T-helper 1 cell treated with Interleukin-12 subunit alpha and Interleukin-12 subunit beta and Interleukin-4 antibody, amounts not matched to agents 30 ng/mL and 1 ng/mL, for 36 hours (primary cell): ENCODE results near the gene ZSWIM4. TPM values are rescaled to one million over a fixed set of nuclear protein-coding genes. Genes with fewer than 3 reads are reported as not detected.
"Not testable (repeated sequence)": the region's sequence is repeated elsewhere in the genome, so short reads cannot be mapped to it uniquely, and the experiment has no call there.

ENCODE experiments used
- intact Hi-C: fragments of 100-400 bp; cut with micrococcal nuclease; formaldehyde crosslinking; loops from one replicate; pipeline ENCODE4 v1.15.1; 2024
- total RNA-seq: library from RNA; stranded (reverse); gene quantifications from 2 replicates; pipeline ENCODE4 v1.2.3, GENCODE V29; 2022

Gene ZSWIM4
- total RNA-seq: 8.1 and 8.2 TPM in 2 replicates

DNA sequence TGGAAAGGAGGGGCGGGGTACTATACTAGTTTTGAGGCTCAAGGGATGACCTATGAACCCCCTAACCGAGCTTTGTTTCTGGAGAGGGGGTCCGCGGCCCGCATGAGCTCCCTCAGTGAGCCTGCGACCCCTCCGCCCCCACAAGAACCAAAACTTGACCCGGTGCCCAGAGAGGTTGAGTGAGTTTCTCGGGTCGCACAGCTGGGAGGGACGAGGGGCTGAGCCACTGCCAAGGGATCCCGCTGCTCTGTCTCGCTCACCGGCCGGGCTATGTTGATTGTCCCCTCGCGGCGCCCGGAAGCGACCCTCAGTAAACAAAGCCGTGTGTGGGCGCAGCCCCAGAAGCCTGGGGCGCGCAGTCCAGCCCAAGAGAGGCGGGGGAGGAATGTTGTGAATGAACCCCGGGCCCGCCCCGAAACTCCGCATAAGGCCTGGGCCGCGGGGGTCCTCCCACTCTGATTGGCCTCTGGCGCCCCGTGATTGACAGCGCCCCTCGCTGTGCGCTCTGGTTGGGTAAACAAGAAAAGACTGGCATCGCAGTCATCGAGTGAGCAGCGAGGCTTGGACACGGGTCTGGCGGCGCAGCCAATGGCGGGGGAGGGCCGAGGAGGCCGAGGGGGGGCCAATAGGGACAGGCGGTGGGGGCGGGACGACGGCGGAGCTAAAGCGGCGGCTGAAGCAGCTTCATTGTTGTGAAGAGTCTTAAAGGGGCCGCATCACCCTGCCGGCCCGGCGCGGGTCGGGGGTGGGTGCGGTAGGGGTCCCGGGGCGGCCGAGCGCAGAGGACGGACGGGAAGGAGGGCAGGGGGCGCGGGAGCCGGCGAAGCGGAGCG is at the start of gene ZSWIM4:
TSS of gene ZSWIM4 (plus strand) at position 687 of the 833 bp plus-strand sequence. CDS start 206 bp downstream, outside the sequence.
- intact Hi-C loops: loop anchor here (1.0 to 2.0 kb wide), 8 partner anchors 8 to 894 kb away; partner anchors contain the start of gene C19orf53

DNA sequence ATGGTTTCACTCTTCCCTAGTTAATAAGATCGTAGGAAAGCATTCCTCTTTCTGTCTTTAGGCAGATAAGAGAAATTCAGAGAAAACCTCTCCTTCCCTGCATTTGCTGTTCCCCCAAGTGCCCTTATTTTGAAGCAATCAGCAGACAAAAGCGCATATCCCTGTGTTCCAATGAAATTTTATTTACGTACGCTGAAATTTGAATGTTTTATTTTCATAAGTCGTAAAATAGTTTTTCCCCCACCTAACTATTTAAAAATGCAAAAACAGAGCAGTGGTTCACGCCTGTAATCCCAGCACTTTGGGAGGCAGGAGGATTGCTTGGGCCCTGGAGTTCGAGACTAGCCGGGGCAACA is 48.2 kb upstream of the ZSWIM4 start:
- intact Hi-C loops: loop anchor here (1.0 to 10.0 kb wide), 8 partner anchors 16 to 812 kb away; partner anchors contain the start of genes C19orf53, CALR, DCAF15 and FARSA

DNA sequence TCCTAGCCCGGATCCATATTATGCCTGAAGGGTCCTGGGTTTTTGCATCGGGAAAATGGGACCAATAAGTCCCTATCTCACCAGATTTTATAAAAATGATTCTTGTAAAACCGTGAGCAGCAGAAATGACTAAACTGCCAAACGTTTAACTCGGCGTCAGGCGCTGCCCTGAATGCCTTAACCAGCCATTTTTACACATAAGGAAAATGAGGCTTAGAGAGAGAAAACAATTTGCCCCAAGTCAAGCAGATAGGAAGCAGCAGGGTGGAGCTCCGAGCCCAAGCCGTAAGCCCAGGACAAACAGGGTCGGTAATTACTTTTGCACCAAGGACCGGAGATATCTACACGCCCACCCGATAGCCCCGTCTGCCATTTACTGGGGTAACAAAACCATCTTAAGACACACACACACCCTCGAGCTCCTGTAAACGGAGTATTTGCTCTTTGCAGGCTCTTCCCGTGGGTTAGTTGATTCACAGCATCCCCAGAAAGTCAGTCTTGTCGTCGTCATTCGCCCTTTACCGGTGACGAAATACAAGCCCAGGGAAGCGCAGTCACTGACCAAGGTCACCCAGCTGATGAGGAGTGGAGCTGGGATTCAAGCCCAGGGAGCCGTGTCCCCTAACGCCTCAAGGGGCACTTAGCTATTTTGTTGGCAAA is 46.9 kb upstream of the ZSWIM4 start:
- intact Hi-C loops: loop anchor here (1.0 to 10.0 kb wide), 4 partner anchors 16 to 813 kb away; partner anchors contain the start of genes CALR, FARSA, IER2 and MRI1

GRCh38 chr19:13751436-13751835 is 43.8 kb upstream of the ZSWIM4 start:
- intact Hi-C loops: no loop called here

- intact Hi-C loops: not testable (repeated sequence)
Measured at GRCh38 chr19:13753622-13754021, 41.6 kb upstream of the ZSWIM4 start.

- intact Hi-C loops: no loop called here
Measured at GRCh38 chr19:13756210-13756609, 39.0 kb upstream of the ZSWIM4 start.

GRCh38 chr19:13757805-13758772 is 37.2 kb upstream of the ZSWIM4 start:
- intact Hi-C loops: no loop called here

GRCh38 chr19:13758795-13759194 is 36.4 kb upstream of the ZSWIM4 start:
- intact Hi-C loops: no loop called here

DNA sequence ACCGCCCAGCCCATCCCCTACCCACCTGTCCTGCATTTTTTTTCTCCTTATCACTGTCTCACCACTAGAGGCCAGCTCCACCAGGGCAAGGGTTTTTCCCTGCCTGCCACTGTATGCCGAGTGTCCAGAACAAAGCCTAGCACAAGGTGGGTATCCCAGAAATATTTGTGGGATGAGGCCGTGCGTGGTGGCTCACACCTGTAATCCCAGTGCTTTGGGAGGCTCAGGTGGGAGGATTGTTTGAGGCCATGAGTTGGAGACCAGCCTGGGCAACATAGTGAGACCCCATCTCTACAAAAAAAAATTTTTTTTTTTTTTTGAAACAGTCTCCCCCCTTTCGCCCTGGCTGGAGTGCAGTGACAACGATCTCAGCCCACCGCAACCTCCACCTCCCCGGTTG is 33.8 kb upstream of the ZSWIM4 start:
- intact Hi-C loops: no loop called here

DNA sequence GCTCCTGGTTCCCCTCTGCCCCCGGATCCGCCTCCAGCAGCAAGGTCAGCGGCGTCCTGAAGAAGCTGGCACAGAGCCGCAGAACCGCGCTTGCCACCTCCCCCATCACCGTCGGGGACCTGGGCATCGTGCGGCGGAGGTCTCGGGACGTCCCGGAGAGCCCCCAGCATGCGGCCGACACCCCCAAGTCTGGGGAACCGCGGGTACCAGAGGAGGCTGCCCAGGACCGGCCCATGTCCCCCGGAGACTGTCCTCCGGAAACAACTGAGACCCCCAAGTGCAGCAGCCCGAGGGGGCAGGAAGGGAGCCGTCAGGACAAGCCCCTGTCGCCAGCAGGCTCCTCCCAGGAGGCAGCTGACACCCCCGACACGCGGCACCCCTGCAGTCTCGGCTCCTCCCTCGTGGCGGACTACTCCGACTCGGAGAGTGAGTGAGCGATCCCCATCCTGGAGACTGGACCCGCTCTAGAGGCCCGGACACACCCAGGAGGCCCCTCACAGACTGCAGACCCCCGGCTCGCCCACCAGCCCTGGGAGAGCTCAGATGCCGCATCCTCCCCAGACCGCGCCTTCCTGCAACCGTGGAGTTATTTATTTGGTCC is 32.5 kb upstream of the ZSWIM4 start:
- intact Hi-C loops: no loop called here

DNA sequence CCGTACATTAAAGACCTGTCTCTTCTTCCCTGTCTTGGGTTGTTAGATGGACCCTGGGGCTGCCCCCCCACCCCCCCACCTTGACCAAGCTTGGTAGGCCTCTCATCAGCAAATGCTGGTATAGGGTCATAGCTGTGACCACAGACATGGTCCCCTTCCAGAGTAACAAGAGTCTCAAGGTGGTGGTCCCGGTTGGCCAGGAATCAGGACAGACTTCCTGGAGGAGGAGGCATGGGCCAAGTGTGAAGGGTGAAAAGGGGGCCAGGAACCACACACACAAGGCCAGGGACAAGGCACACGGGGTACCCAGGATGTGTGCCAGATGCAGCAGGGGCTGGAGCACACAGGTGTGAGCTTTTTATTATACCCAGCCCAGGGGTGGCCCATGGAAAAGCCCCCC is 32.0 kb upstream of the ZSWIM4 start:
- intact Hi-C loops: no loop called here

- intact Hi-C loops: loop anchor here (1.0 kb wide), 3 partner anchors 10 to 33 kb away; partner anchors contain the start of gene C19orf53
Measured at GRCh38 chr19:13764101-13764807, 31.0 kb upstream of the ZSWIM4 start, which contains the start of gene MRI1. TSS of gene MRI1 (plus strand) at chr19:13764522. CDS start at chr19:13764589, 67 bp downstream.

- intact Hi-C loops: loop anchor here (1.0 kb wide), 3 partner anchors 9 to 34 kb away; partner anchors contain the start of gene C19orf53
Measured at GRCh38 chr19:13764821-13765394, 30.3 kb upstream of the ZSWIM4 start.

- intact Hi-C loops: no loop called here
Measured at GRCh38 chr19:13765395-13766094, 29.7 kb upstream of the ZSWIM4 start.

GRCh38 chr19:13766095-13766481 is 29.2 kb upstream of the ZSWIM4 start:
- intact Hi-C loops: no loop called here

DNA sequence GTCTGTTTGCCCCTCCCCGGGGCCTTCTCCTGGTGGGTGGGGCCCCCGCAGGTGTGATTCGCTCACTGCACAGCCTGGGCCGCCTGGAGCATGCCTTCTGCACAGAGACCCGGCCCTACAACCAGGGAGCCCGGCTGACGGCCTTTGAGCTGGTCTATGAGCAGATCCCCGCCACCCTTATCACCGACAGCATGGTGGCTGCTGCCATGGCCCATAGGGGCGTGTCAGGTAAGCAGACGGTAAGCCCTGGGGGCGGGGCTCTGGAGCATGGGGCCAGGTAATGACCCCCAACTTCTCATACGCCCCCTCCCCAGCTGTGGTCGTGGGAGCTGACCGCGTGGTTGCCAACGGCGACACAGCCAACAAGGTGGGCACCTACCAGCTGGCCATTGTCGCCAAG is 26.7 kb upstream of the ZSWIM4 start:
- intact Hi-C loops: no loop called here

DNA sequence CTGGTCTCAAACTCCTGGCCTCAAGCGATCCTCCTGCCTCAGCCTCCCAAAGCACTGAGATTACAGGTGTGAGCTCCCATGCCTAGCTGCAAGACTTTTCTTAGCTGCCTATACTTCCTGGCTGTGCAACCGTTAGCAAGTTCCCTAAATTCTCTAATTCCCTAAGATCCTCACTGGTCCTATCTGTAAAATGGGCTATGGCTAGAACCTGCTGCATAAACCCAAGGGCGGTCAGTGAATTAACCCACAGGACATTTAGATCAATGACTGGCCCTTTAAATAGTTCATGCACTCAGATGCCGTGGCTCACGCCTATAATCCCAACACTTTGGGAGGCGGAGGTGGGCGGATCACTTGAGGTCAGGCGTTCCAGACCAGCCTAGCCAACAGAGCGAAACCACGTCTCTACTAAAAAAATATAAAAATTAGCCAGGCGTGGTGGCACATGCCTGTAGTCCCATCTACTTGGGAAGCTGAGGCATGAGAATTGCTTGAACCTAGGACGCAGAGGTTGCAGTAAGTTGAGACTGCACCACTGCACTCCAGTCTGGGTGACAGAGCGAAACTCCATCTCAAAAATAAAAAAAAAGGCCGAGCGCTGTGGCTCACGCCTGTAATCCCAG is 25.1 kb upstream of the ZSWIM4 start:
- intact Hi-C loops: no loop called here
